SHP77 treated with DMSO at 0.1 percent for 48 hours (cell line): ENCODE results near the gene WIZ.
A peak's percentile ranks its signal among the peaks of the same experiment; 100 is the strongest.

ENCODE experiments used
- DNase-seq: peaks from one replicate; lab custom pipeline; 2025; lab: John Stamatoyannopoulos, UW

The WIZ gene

GRCh38 chr19:15467734-15468214 lies 18.0 kb upstream of the WIZ start:
- no peak for DNase-seq

GRCh38 chr19:15466851-15467733 lies 17.3 kb upstream of the WIZ start:
- DNase-seq = peak; percentile 1

DNA sequence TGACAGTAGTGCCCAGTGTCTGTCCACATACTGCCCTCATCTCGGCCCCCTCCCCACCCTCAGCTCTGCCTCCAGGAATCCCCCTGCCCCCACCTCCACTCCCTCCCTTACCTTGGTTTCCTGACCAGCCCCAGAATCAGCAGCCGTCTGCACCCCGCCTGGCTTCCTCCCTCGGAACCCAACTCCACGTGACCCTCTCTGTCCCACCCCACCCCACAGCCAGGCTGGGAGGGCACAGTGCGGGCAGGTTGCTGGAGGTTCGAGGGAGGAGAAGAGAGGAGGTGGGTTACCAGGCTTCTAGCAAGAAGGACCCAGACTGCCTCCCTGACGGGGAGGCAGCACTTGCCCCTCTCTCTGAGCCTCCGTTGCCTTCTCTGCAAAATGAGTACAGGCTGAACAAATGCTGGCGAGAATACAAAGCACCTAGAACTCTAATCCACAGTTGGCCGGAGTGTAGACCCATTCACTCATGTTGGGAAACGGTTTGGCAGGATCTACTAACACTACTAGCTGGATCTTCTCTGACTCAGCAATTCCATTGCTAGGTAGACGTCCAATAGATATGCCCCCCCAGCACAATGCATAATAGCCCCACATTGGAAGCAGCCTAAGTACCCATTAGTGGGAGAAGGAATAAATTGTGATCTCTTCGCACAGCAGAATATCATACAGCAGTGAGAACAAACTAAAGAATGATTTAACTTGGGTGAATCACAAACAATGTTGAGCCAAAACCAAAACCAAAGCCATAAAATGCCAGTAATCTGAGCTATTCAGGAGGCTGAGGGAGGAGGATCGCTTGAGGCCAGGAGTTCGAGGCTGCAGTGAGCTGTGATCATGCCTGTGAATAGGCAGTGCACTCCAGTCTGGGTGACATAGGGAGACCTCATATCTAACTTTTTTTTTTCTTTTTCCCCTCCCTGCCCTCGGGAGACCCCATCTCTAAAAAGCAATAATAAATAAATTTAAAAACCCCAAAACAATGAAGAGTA lies 14.9 kb upstream of the WIZ start, which contains the start of gene RASAL3:
RASAL3 (minus strand) TSS at position 151 of the 992 bp plus-strand sequence. CDS start 186 bp downstream, outside the sequence.
- DNase-seq = no peak

GRCh38 chr19:15463861-15464371 lies 14.2 kb upstream of the WIZ start:
- no peak for DNase-seq

GRCh38 chr19:15461694-15462093 lies 11.9 kb upstream of the WIZ start:
- DNase-seq = no peak

DNA sequence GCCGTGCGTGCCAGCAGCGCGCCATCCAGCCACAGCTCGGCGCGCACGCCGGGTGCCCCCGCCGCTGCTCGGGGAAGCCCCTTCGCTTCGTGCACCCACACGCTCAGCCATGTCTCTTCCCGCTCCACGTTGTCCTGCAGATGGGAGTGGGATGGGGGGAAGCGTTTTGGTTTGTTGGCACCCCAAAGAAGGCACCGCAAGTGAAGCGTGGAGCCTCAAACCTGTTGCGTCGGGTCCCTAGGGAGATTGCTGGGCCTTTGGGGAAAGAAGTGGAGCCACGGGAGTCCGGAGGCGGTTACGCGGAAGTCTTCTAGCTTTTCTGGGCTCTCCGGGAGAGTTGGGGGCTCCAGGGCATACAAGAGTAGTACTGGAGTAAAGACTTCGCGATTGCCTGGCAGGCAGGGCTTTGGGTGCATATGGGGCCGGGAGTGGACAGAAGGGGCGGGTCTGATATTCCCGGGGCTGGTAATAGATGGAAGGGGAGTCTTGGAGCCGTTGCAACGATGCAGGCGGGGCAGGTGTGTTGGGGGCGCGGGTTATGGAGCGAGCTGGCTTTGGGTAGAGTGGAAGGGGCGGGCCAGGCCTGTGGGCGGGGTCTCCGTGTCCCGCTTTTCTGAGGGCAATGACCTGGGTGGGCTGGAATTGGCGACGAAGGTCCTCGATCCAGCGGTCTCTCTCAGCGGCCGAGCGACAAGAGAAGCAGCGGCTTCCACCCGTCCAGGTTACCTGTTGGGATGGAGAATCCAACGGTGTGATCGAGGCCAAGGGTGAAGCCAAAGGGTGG lies 8.1 kb upstream of the WIZ start:
- no peak for DNase-seq

DNA sequence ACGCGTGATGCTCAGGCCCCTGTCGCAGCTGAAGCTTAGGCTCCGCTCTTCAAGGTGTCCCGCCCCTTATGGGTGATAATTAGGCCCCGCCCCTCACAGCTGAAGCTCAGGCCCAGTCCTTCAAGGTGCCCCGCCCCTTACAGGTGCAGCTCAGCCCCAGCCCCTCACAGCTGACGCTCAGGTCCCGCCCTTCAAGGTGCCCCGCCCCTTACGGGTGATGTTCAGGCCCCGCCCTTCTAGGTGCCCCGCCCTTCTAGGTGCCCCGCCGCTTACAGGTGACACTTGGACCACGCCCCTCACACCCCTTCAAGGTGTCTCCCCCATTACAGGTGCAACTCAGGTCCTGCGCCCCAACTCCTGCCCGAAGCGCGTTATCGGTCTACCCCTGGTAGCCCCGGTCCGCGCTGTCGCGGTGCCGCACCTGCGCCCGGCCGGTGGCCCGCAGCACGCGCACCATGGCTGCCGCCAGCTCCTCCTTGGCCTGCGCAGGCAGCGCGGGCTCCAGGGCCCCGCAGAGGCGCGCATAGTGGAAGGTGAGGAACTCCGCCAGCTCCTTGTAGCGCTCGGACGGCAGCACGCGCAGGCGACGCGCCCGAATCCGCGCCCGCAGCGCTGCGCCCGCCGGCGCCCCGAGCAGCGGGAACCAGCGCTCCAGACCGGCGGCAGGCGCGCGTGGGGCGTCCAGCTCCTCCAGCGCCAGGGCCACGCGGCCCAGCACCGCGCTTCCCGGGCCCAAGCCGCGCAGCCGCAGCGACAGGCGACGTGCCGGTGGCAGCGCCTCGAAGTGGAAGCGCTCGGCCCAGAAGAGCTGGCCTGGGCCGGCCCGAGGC lies 7.3 kb upstream of the WIZ start:
- no peak for DNase-seq

- DNase-seq = no peak
Observed at GRCh38 chr19:15456441-15456840, 6.7 kb upstream of the WIZ start.

GRCh38 chr19:15455996-15456395 lies 6.2 kb upstream of the WIZ start:
- DNase-seq = no peak

GRCh38 chr19:15453906-15454860 lies 4.4 kb upstream of the WIZ start:
- DNase-seq = no peak

DNA sequence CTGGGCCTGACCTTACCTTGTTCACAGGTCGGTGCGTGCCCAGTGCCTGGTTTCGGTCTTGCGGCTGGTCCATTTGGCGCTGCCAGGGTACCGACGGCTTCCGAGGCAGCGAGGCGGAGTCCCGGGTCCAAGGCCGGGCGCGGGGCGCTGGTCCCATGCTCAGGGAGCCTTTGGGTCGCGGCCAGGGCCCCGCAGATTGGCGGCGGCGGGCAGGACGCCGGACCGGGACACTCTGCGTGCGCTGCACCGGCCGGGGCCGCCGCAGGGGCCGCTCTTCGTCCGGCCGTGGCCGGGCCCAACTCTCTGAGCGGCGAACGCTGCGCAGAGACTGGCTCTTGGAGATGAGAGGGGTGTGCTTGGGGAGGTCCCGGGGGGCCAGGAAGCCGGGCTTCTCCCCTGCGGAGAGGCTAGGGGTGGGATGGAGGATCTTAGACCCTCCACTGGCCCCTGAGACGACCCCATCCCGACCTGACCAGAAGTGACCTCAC lies 3.4 kb upstream of the WIZ start:
- DNase-seq = no peak

- DNase-seq = peak; percentile 21
Observed at GRCh38 chr19:15452111-15453047, 2.6 kb upstream of the WIZ start.

DNA sequence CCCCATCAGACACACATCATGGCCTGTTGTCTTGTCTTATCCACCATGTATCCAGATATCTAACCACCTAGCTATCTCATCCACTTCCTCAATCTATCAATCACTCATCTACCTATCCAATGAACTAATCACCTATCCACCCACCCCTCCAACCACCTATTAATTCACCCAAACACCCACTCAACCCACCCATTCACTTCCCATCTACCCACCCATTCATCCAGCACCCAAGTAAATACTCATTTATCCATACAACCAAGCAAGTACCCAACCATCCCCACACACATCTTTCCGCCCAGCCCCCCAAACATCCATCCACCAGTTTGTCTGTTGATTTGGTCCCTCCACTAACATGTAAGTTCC lies 753 bp upstream of the WIZ start:
- DNase-seq = no peak

DNA sequence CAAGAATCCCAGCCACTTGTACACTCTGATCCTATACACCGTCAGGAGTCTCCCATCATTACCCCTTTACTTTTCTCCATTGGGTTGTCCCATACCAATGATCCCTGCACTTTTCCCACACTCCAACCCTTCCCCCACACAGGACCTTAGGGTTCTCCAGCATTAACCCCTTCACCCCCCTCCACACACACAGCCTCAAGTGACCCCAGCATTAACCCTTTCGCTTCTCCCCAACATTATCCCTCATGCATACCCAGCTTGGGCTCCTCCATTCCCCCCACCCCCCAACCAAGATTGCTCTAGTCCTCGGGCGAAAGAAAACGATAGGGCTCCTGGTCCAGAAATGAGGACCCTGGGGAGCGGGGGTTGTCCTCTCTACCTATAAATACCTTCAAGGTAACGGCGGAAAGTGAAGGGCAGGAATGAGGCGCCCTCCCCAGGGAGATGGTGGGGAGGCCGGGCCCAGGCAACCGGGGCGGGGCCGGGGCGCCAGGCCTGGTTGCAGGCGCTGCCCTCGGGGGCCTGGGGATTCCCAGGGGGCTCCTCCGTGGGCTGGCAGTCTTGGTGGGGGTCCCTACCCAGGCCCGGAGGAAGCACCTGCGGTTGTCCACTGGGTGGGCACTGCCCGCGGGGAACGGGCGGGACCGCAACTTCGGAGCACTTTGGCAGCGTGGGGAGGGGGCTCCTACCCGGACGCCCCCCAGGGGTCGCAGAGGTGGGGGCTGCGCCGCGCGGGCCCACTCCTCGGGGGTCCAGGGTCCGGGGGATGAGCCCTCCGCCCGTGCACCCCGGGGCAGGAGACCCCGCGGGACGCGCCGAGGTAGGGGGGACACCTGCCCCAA lies 757 bp downstream of the WIZ start:
- DNase-seq = no peak

- DNase-seq = no peak
Observed at GRCh38 chr19:15448044-15448777, 1.5 kb downstream of the WIZ start.

DNA sequence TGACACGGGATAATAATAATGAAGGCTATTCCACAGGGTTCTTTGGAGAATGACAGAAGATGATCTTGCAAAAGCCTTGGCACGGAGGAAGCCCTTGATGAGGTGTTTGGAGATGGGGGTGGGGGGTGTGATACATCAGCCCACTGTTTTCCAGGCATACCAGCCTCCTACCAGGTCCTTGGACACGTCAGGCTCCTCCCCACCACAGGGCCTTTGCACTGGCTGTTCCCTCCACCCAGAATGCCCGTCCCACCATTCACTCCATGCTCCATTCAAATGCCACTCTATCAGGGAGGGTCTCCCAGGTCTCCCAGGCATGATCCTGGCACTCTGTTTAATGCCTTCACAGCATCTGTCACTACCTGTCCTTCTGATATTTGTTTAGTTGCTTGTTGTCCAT lies 2.7 kb downstream of the WIZ start:
- DNase-seq = no peak
